OCI-LY7 (cell line): ENCODE data around the gene SMIM14. TPM values are rescaled to one million over a fixed set of nuclear protein-coding genes. Genes with fewer than 3 reads are reported as not detected.

Experiments used
- BruUV-seq: library from RNA; stranded (reverse); fragments of 400-500 nt; replicated peaks from 2 replicates; lab custom pipeline; 2021; lab: Mats Ljungman, UMichigan
- CTCF ChIA-PET: fragments of 300-600 bp; sonication (Branson Sonifier 250); formaldehyde crosslinking; loops from one replicate; lab custom pipeline; 2022; ENCODE audit warnings: antibody characterized with exemption; ENCODE audit not compliant: unreplicated experiment; lab: Charles Lee
- POLR2A ChIA-PET: fragments of 300-600 bp; sonication (Branson Sonifier 250); formaldehyde crosslinking; loops from one replicate; lab custom pipeline; 2022; ENCODE audit warnings: antibody characterized with exemption; lab: Charles Lee
- DNase-seq: peaks from one replicate; pipeline ENCODE4 v3.0.0-alpha.2; 2015; ENCODE audit warnings: low spot score
- H2AFZ ChIP-seq: fragments of 200-600 bp; sonication (generic), shearing (Covaris generic); 2 replicates; pipeline ENCODE4 v1.6.1; 2014; ENCODE audit warnings: mild to moderate bottlenecking, antibody characterized with exemption, low read length, moderate library complexity
- H3K27ac ChIP-seq: fragments of 200-600 bp; sonication (generic); 2 replicates; pipeline ENCODE4 v1.5.1; 2014; ENCODE audit warnings: mixed run types, low read depth, mild to moderate bottlenecking, moderate library complexity, low read length, inconsistent platforms; ENCODE audit not compliant: poor library complexity, severe bottlenecking
- H3K36me3 ChIP-seq: fragments of 200-600 bp; sonication (generic); 2 replicates; pipeline ENCODE4 v1.6.1; 2014; ENCODE audit warnings: mild to moderate bottlenecking, antibody characterized with exemption, low read length, moderate library complexity, mixed read lengths; ENCODE audit not compliant: insufficient read depth
- H3K4me1 ChIP-seq: fragments of 200-600 bp; sonication (generic); 2 replicates; pipeline ENCODE4 v1.5.1; 2014; ENCODE audit warnings: mild to moderate bottlenecking, low read length; ENCODE audit not compliant: insufficient read depth, poor library complexity, severe bottlenecking
- H3K4me2 ChIP-seq: fragments of 200-600 bp; sonication (generic); 2 replicates; pipeline ENCODE4 v1.6.1; 2014; ENCODE audit warnings: mild to moderate bottlenecking, low read length
- H3K4me3 ChIP-seq: fragments of 200-600 bp; sonication (generic); 2 replicates; pipeline ENCODE4 v1.5.1; 2014; ENCODE audit warnings: mild to moderate bottlenecking, low read depth, low read length; ENCODE audit not compliant: poor library complexity, severe bottlenecking
- H3K79me2 ChIP-seq: fragments of 200-600 bp; sonication (generic); 2 replicates; pipeline ENCODE4 v1.6.1; 2016; ENCODE audit warnings: low read depth, mild to moderate bottlenecking, low read length, moderate library complexity, mixed read lengths; ENCODE audit not compliant: insufficient read depth
- H3K9me2 ChIP-seq: fragments of 200-600 bp; sonication (generic); 2 replicates; pipeline ENCODE4 v1.6.1; 2016; ENCODE audit warnings: mild to moderate bottlenecking, low read length, mixed read lengths; ENCODE audit not compliant: insufficient read depth
- H3K9me3 ChIP-seq: fragments of 200-600 bp; sonication (generic); 2 replicates; pipeline ENCODE4 v1.6.1; 2014; ENCODE audit warnings: mild to moderate bottlenecking, mixed run types, low read length, mixed read lengths
- H4K20me1 ChIP-seq: fragments of 200-600 bp; sonication (generic); 2 replicates; pipeline ENCODE4 v1.6.1; 2014; ENCODE audit warnings: mild to moderate bottlenecking, antibody characterized with exemption, low read length, moderate library complexity, mixed read lengths; ENCODE audit not compliant: insufficient read depth
- CTCF ChIP-seq: fragments of 200-600 bp; sonication (generic); conservative IDR thresholded peaks from 2 replicates; pipeline ENCODE4 v1.5.1; 2014; ENCODE audit warnings: mild to moderate bottlenecking, antibody characterized with exemption, low read length, moderate library complexity, mixed read lengths
- EZH2phosphoT487 ChIP-seq: fragments of 200-600 bp; sonication (generic); IDR thresholded peaks from 2 replicates; pipeline ENCODE4 v1.6.1; 2018; ENCODE audit warnings: low read depth, borderline replicate concordance, mild to moderate bottlenecking, mixed run types, antibody characterized with exemption, low read length, moderate library complexity, mixed read lengths
- intact Hi-C: fragments of 100-400 bp; cut with micrococcal nuclease; formaldehyde crosslinking; loops from one replicate; pipeline ENCODE4 v1.10.0; 2022; ENCODE audit not compliant: unreplicated experiment
- total RNA-seq, 2 experiments: library from RNA; depleted of rRNA in 1 of 2; stranded (reverse); fragments of >200 nt in 1 of 2; shearing (Covaris generic) in 1 of 2; gene quantifications; 2 replicates each; pipeline ENCODE4 v1.2.3, GENCODE V29; 2014 to 2022

SMIM14 gene
- total RNA-seq, 2 experiments from 2014 or later, result 1.8 TPM; not detected in 1

GRCh38 chr4:39527296-39528060 is 111.2 kb downstream of the SMIM14 start, which contains the start of gene UGDH:
TSS of gene UGDH (minus strand) at chr4:39527439. CDS start at chr4:39521512, 5,927 bp downstream.
- BruUV-seq, result no TSS peak
- ChIA-PET POLR2A (interaction anchor here (0.6 to 1.2 kb wide), 11 partner anchors 8 to 746 kb away, joined by 3 to 6 read pairs (median 4); partner anchors contain the start of gene UBE2K), CTCF (interaction anchor here (0.5 to 1.3 kb wide), 2 partner anchors 99 to 324 kb away, joined by 3 to 4 read pairs; no protein-coding TSS in a partner anchor)
- Histone ChIP-seq H3K4me1 (peaks cover 16% of the 10 kb centered on the region), H3K27ac (no peak within 1 kb of the TSS), H3K9me2 (no peaks in the 10 kb centered on the region), H3K36me3 (no peaks in the 10 kb centered on the region), H4K20me1 (no peaks in the 10 kb centered on the region), H2AFZ (peak within 1 kb of the TSS; percentile 71), H3K4me2 (peak within 1 kb of the TSS; percentile 96), H3K9me3 (no peaks in the 10 kb centered on the region), H3K4me3 (peak within 1 kb of the TSS; percentile 80), H3K79me2 (peaks cover 12% of the 10 kb centered on the region; the same call in 1 of the 2 replicates)
- intact Hi-C loops, result loop anchor here (2.0 to 10.0 kb wide), 4 partner anchors 55 to 777 kb away; partner anchors contain the start of genes PDS5A and SMIM14
- DNase-seq, result peak; percentile 95
- TF ChIP-seq CTCF (no peak; the same call in 1 of the 2 replicates), EZH2phosphoT487 (no peak)

GRCh38 chr4:39526765-39527295 is 111.8 kb downstream of the SMIM14 start:
- intact Hi-C loops, result loop anchor here (2.0 to 10.0 kb wide), 4 partner anchors 55 to 778 kb away; partner anchors contain the start of genes PDS5A and SMIM14
- Histone ChIP-seq H3K9me3 (no peaks in the 10 kb centered on the region), H3K79me2 (peaks cover 12% of the 10 kb centered on the region; the same call in 1 of the 2 replicates), H3K27ac (no peak overlapping the region), H3K4me3 (peak overlapping the region; percentile 80), H2AFZ (peak overlapping the region; percentile 71), H4K20me1 (no peaks in the 10 kb centered on the region), H3K9me2 (no peaks in the 10 kb centered on the region), H3K36me3 (no peaks in the 10 kb centered on the region), H3K4me2 (peak overlapping the region; percentile 96), H3K4me1 (peaks cover 16% of the 10 kb centered on the region)
- BruUV-seq, result no TSS peak
- no peak for TF ChIP-seq CTCF
- TF ChIP-seq EZH2phosphoT487, result no peak
- ChIA-PET CTCF (interaction anchor here (0.5 to 1.3 kb wide), 2 partner anchors 100 to 324 kb away, joined by 3 to 4 read pairs; no protein-coding TSS in a partner anchor), POLR2A (interaction anchor here (0.6 to 1.2 kb wide), 10 partner anchors 9 to 747 kb away, joined by 3 to 6 read pairs (median 4); partner anchors contain the start of gene UBE2K)
- peak; percentile 41 for DNase-seq
